GM12891 (cell line): ENCODE data around the gene TMEM240.

Experiments
- POLR2A ChIP-seq: IDR thresholded peaks from 2 replicates; pipeline ENCODE4 v1.6.1; 2011; ENCODE audit warnings: low read depth, low read length, control low read depth
- POLR2AphosphoS5 ChIP-seq: IDR thresholded peaks from 2 replicates; pipeline ENCODE4 v1.6.1; 2011; ENCODE audit warnings: low read depth, low read length, control low read depth
- POU2F2 ChIP-seq: IDR thresholded peaks from 2 replicates; pipeline ENCODE4 v1.6.1; 2011; ENCODE audit warnings: low read depth, mild to moderate bottlenecking, control low read depth, low read length, moderate library complexity
- TAF1 ChIP-seq: IDR thresholded peaks from 2 replicates; pipeline ENCODE4 v1.6.1; 2011; ENCODE audit warnings: low read depth, low read length, control low read depth

DNA sequence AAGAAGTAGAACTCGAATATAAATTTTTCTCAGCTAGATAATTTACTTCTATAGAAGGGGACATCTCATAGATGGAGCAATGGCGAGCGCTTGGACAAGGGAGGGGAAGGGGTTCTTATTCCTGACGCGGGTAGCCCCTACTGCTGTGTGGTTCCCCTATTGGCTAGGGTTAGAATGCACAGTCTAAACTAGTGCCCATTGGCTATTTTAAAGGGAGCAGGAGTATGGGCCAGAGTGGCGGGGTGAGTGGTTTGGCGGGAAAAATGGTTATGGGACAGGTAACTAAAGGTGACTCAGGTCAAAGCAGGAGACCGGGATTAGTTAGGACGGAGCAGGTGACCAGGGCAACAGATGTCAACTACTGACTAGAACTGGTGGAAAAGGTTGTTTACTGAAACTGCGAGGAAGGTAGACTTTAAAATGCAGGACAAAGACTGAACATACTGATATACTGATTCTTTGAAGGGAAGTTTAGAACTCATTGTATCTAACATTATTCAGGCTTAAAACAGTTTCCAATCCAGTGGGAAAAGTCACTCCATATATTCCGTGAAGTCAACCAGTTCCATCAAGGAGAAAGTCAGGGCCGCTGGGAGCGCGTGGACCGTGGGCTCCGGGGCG is 29.4 kb downstream of the TMEM240 start:
- TF ChIP-seq POLR2A (no peak), TAF1 (no peak), POLR2AphosphoS5 (no peak), POU2F2 (no peak)
